B cell (primary cell): ENCODE measurements around the gene MLXIP.

ENCODE experiments used
- EZH2 ChIP-seq: IDR thresholded peaks from 2 replicates; pipeline ENCODE4 v1.6.1; 2012; ENCODE audit warnings: borderline replicate concordance, low read depth, mild to moderate bottlenecking, moderate library complexity, low read length; ENCODE audit not compliant: insufficient read depth, poor library complexity, severe bottlenecking
- TF ChIP-seq, protein P1 (sequence below): fragments of 200-600 bp; IDR thresholded peaks from one replicate; pipeline ENCODE4 v1.8.0; 2022; ENCODE audit warnings: antibody characterized with exemption, mild to moderate bottlenecking

GRCh38 chr12:122082621-122083356, 4.2 kb downstream of the MLXIP start:
- TF ChIP-seq, protein P1, sequence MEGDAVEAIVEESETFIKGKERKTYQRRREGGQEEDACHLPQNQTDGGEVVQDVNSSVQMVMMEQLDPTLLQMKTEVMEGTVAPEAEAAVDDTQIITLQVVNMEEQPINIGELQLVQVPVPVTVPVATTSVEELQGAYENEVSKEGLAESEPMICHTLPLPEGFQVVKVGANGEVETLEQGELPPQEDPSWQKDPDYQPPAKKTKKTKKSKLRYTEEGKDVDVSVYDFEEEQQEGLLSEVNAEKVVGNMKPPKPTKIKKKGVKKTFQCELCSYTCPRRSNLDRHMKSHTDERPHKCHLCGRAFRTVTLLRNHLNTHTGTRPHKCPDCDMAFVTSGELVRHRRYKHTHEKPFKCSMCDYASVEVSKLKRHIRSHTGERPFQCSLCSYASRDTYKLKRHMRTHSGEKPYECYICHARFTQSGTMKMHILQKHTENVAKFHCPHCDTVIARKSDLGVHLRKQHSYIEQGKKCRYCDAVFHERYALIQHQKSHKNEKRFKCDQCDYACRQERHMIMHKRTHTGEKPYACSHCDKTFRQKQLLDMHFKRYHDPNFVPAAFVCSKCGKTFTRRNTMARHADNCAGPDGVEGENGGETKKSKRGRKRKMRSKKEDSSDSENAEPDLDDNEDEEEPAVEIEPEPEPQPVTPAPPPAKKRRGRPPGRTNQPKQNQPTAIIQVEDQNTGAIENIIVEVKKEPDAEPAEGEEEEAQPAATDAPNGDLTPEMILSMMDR: no peak
- TF ChIP-seq EZH2: no peak
